GM12801 (cell line): Measurements from ENCODE around the gene C3orf22.

ENCODE experiments used
- CTCF ChIP-seq: IDR thresholded peaks from one replicate; pipeline ENCODE4 v1.5.1; 2011; ENCODE audit warnings: control low read depth; ENCODE audit not compliant: insufficient read length; ENCODE audit errors: extremely low read depth

C3orf22 gene

GRCh38 chr3:126580746-126581145, 22.0 kb upstream of the C3orf22 start:
- no peak for TF ChIP-seq CTCF

GRCh38 chr3:126578702-126579101, 20.0 kb upstream of the C3orf22 start:
- no peak for TF ChIP-seq CTCF

GRCh38 chr3:126577261-126577660, 18.5 kb upstream of the C3orf22 start:
- no peak for TF ChIP-seq CTCF

GRCh38 chr3:126573492-126574117, 14.9 kb upstream of the C3orf22 start:
- TF ChIP-seq CTCF: no peak

GRCh38 chr3:126571078-126571477, 12.3 kb upstream of the C3orf22 start:
- no peak for TF ChIP-seq CTCF

- TF ChIP-seq CTCF: no peak
Measured at GRCh38 chr3:126570103-126570541, 11.4 kb upstream of the C3orf22 start.

- no peak for TF ChIP-seq CTCF
Measured at GRCh38 chr3:126569390-126569975, 10.8 kb upstream of the C3orf22 start.
